ENCODE measurements around the gene HNF1B. TPM values are rescaled to one million over a fixed set of nuclear protein-coding genes. Genes with fewer than 3 reads are reported as not detected.

HNF1B gene
- total RNA-seq, 6 donors from 2014 or later = 14.4 to 31.4 (median 16.0) TPM

DNA sequence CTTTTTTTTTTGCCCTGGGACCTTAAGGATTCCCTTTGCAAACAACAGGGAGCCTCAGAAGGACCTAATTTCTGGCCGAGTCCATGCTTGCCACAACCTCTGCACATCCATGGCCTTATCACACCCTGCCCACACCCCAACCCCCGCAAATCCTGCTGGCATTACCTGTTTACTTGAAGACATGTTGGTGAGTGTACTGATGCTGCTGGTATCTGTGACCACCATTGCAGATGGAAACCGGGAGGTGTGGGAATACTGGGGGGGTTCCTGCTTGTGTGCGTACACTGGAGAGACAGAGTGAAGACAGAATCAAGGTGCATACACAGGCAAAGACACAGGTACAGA is 46.0 kb downstream of the HNF1B start:
- TF ChIP-seq POLR2A (IDR thresholded peaks at IDR 0.05) (no peak), POLR2AphosphoS5 (IDR thresholded peaks at IDR 0.05) (no peak), EP300 (IDR thresholded peaks at IDR 0.05) (no peak), CTCF (IDR thresholded peaks at IDR 0.05) (no peak)
- Histone ChIP-seq H3K4me1 (no peaks in the 10 kb centered on the region), H3K4me3 (no peak overlapping the region), H3K36me3 (peaks cover 0 to 8% (median 1%) of the 10 kb centered on the region in 4 donors), H3K27ac (no peak overlapping the region), H3K27me3 (no peaks in the 10 kb centered on the region), H3K9me3 (no peaks in the 10 kb centered on the region)
- DNase-seq (no peak), ATAC-seq (ENCODE audit: low FRiP score in 2 of 2) (no peak)
- WGBS, 2 donors = 82 to 94% methylated on average over 4 of the region's 4 CpGs

- Histone ChIP-seq H3K27ac (no peak overlapping the region), H3K36me3 (peaks cover 0 to 8% (median 1%) of the 10 kb centered on the region in 4 donors), H3K9me3 (no peaks in the 10 kb centered on the region), H3K4me3 (no peak overlapping the region), H3K4me1 (no peaks in the 10 kb centered on the region), H3K27me3 (no peaks in the 10 kb centered on the region)
- TF ChIP-seq POLR2A (IDR thresholded peaks at IDR 0.05) = no peak
- TF ChIP-seq EP300 (IDR thresholded peaks at IDR 0.05) = no peak
- no peak for TF ChIP-seq POLR2AphosphoS5 (IDR thresholded peaks at IDR 0.05)
- TF ChIP-seq CTCF (IDR thresholded peaks at IDR 0.05) = no peak
- WGBS, 2 donors = 83 to 89% methylated on average over 5 of the region's 5 CpGs
- DNase-seq = no peak
- no peak for ATAC-seq (ENCODE audit: low FRiP score in 2 of 2)
Observed at GRCh38 chr17:37698132-37698910, 46.5 kb downstream of the HNF1B start.

DNA sequence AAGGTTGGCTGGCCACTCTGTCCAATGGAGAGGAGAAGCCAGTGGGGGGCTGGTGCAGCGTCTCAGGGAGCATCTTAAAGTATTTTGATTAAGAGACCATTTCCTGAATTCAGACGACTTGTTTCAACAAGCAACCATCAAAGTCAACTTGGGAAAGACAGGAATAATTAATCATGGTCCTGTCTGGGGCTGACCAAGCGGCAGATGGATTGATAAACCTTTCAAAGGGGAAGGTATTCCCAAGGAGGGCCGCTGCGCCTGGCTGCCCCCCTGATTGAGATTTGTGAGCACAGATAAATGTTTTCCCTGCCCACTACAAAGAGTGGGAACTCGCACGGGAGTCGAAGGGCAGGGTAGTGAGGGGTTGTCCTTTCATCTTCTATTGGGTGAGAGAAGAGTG is 47.5 kb downstream of the HNF1B start:
- ATAC-seq (ENCODE audit: low FRiP score in 2 of 2) (no peak), DNase-seq (no peak)
- peaks cover 0 to 8% (median 1%) of the 10 kb centered on the region in 4 donors for H3K36me3 ChIP-seq
- TF ChIP-seq POLR2AphosphoS5 (IDR thresholded peaks at IDR 0.05) (no peak), EP300 (IDR thresholded peaks at IDR 0.05) (no peak), CTCF (IDR thresholded peaks at IDR 0.05) (no peak), POLR2A (IDR thresholded peaks at IDR 0.05) (no peak)
- no peak overlapping the region for H3K27ac ChIP-seq
- 51 to 56% methylated on average over 7 to 8 of the region's 8 CpGs for WGBS, 2 donors
- H3K27me3 ChIP-seq = no peaks in the 10 kb centered on the region
- H3K4me1 ChIP-seq = no peaks in the 10 kb centered on the region
- H3K9me3 ChIP-seq = no peaks in the 10 kb centered on the region
- no peak overlapping the region for H3K4me3 ChIP-seq

- TF ChIP-seq CTCF (IDR thresholded peaks at IDR 0.05) (no peak), POLR2AphosphoS5 (IDR thresholded peaks at IDR 0.05) (no peak), POLR2A (IDR thresholded peaks at IDR 0.05) (no peak), EP300 (IDR thresholded peaks at IDR 0.05) (no peak)
- WGBS, 2 donors = 86 to 88% methylated on average over 7 of the region's 7 CpGs
- H3K4me3 ChIP-seq = no peak overlapping the region
- H3K27ac ChIP-seq = no peak overlapping the region
- no peaks in the 10 kb centered on the region for H3K9me3 ChIP-seq
- H3K4me1 ChIP-seq = no peaks in the 10 kb centered on the region
- H3K36me3 ChIP-seq = peaks cover 0 to 8% (median 1%) of the 10 kb centered on the region in 4 donors
- ATAC-seq (ENCODE audit: low FRiP score in 2 of 2) (no peak), DNase-seq (no peak)
- no peaks in the 10 kb centered on the region for H3K27me3 ChIP-seq
Observed at GRCh38 chr17:37696366-37696765, 48.5 kb downstream of the HNF1B start.

DNA sequence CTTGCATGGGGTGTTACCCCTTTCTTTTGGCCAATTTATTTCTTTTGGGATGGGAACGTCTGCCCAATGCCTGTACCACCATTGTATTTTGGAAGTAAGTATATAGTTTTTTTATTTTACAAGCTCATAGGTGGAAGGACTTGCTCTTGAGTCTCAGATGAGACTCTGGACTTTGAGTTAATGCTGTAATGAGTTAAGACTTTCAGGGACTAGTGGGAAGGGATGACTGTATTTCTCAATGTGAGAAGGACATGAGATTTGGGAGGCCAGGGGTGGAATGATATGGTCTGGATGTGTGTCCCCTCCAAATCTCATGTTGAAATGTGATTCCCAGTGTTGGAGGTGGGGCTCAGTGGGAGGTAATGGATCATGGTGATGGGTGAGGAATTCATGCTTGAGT is 49.1 kb downstream of the HNF1B start:
- DNase-seq (no peak), ATAC-seq (ENCODE audit: low FRiP score in 2 of 2) (no peak)
- H3K36me3 ChIP-seq = peaks cover 0 to 5% (median 1%) of the 10 kb centered on the region in 4 donors
- no peaks in the 10 kb centered on the region for H3K9me3 ChIP-seq
- 85 to 100% methylated on average over 1 of the region's 1 CpG for WGBS, 2 donors
- H3K4me3 ChIP-seq = no peak overlapping the region
- H3K4me1 ChIP-seq = no peaks in the 10 kb centered on the region
- H3K27ac ChIP-seq = no peak overlapping the region
- no peaks in the 10 kb centered on the region for H3K27me3 ChIP-seq
- TF ChIP-seq POLR2A (IDR thresholded peaks at IDR 0.05) (no peak), CTCF (IDR thresholded peaks at IDR 0.05) (no peak), POLR2AphosphoS5 (IDR thresholded peaks at IDR 0.05) (no peak), EP300 (IDR thresholded peaks at IDR 0.05) (no peak)
